Adipocyte (in vitro differentiated cells): ENCODE data around the gene TMEM201.

ENCODE experiments used
- DNase-seq: peaks from one replicate; pipeline ENCODE4 v3.0.0-alpha.2; 2015; ENCODE audit warnings: low read depth
- H3K27me3 ChIP-seq: replicated peaks from 2 replicates; pipeline ENCODE4 v1.7.0; 2013; ENCODE audit warnings: mild to moderate bottlenecking, low read length, moderate library complexity; ENCODE audit not compliant: control insufficient read depth, insufficient read depth
- H3K36me3 ChIP-seq: 2 replicates; pipeline ENCODE4 v1.7.0; 2013; ENCODE audit warnings: low read length, mild to moderate bottlenecking, moderate library complexity; ENCODE audit not compliant: control insufficient read depth, insufficient read depth, severe bottlenecking
- H3K4me1 ChIP-seq: 2 replicates; pipeline ENCODE4 v1.7.0; 2013; ENCODE audit warnings: mild to moderate bottlenecking, low read length, moderate library complexity; ENCODE audit not compliant: control insufficient read depth, insufficient read depth
- H3K4me3 ChIP-seq: 2 replicates; pipeline ENCODE4 v1.7.0; 2013; ENCODE audit warnings: mild to moderate bottlenecking, low read length, moderate library complexity
- H3K9ac ChIP-seq: 2 replicates; pipeline ENCODE4 v1.7.0; 2013; ENCODE audit warnings: mild to moderate bottlenecking, low read length, moderate library complexity
- H3K9me3 ChIP-seq: 2 replicates; pipeline ENCODE4 v1.7.0; 2013; ENCODE audit warnings: mild to moderate bottlenecking, low read length, moderate library complexity; ENCODE audit not compliant: control insufficient read depth

Gene TMEM201

DNA sequence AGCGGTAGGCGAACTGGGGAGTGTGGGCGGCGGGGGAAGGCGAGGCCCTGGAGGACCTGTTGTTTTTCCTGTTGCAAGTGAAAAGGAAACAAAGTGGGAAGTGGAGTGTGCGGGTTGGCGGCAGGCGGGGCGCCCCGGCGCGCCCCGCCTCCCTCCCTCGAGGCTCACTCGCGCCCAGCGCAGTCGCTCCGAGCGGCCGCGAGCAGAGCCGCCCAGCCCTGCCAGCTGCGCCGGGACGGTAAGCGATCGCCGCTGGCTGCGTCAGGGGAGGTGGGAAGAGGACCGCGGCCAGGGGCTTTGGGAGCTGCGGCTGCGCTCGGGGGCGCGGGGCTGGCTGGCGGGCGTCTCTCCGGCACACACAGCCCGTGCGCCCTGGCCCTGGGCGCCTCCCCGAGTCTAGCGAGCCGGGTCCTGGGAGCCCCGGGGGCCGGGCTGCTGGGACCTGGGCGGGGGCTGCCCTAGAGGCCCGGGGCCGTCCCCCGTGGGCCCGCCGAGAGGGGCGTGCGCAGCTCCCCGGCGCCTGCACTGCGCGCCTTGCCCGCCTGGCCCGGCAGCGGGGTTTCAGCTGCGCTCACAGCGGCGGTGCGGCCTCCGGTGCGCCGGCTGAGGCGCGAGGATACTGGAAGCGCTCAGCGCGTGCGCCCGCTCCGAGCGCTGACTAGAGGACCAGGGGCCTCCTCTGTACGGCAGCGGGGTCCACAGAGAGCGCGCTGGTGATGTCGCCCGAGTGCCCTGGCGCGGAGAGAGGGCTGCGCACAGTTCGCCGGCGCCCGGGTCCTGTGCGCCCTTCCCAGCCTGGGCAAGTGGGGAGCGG lies 63.1 kb downstream of the TMEM201 start, which contains the start of gene PIK3CD:
Gene PIK3CD (plus strand): TSS at position 167 of the 814 bp plus-strand sequence. CDS start 58,725 bp downstream, outside the sequence.
- DNase-seq: peak; percentile 75
- Histone ChIP-seq H3K9ac (no peak within 1 kb of the TSS), H3K36me3 (no peaks in the 10 kb centered on the region), H3K27me3 (peaks cover 11% of the 10 kb centered on the region), H3K9me3 (no peaks in the 10 kb centered on the region), H3K4me1 (peaks cover 8% of the 10 kb centered on the region), H3K4me3 (peak within 1 kb of the TSS; percentile 69)

DNA sequence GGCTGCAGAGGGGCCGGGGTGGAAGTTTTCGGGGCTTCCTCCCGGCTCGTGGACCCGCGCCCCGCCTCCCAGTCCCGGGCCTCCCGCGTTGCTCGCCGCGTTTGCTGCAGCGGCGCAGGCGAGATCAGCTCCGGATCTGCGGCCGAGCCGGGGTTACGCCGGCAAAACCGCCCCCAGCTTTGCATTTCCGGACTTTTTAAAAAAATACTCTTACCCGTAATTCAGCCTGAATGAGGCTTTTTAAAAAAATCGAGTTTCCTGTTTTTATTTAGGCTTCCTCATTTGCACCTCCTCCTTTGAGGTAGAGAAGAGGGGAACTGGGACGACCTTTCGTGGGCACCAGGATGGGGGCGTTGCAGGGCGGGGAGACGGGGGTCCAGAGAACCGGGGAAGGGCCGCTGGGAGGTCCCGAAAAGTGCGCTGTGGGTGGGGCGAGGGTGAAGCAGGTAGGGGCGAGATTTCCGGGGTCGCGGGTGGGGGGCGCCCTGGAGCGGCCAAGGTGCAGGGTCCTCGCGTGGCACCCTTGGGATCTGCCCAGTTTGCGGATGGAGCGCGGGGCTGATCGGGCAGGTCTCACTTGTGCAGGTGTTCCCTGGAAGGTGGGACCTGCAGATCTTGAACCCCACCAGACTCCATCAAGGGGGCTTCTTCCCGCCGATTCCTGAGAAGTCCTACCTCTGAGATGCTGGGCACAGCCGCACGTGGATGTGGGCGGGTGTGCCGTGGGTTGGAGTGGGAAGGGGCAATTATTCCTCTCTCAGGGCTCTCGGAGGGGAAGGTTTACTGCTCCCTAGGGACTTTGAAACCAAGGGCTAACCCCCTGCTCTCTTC lies 63.9 kb downstream of the TMEM201 start:
- DNase-seq: peak; percentile 47
- H3K9ac ChIP-seq: no peak overlapping the region
- peaks cover 8% of the 10 kb centered on the region for H3K4me1 ChIP-seq
- H3K36me3 ChIP-seq: no peaks in the 10 kb centered on the region
- H3K9me3 ChIP-seq: no peaks in the 10 kb centered on the region
- peak overlapping the region; percentile 69 for H3K4me3 ChIP-seq
- peaks cover 11% of the 10 kb centered on the region for H3K27me3 ChIP-seq

DNA sequence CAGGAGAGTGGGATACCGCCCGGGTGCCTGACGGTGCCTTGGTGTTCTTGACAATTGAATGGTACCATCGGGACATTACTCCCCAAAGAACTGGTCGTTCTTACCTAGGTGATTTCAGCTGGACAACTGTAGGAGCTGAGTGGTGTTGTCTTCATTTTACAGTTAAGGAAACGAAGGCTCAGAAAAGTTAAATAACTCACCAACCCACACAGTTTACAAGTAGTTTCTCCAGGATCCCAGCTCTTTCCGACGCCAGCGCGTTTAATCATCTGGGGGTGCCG lies 64.4 kb downstream of the TMEM201 start:
- no peak overlapping the region for H3K4me3 ChIP-seq
- H3K36me3 ChIP-seq: no peaks in the 10 kb centered on the region
- no peak overlapping the region for H3K9ac ChIP-seq
- H3K27me3 ChIP-seq: peaks cover 11% of the 10 kb centered on the region
- DNase-seq: no peak
- H3K4me1 ChIP-seq: peaks cover 8% of the 10 kb centered on the region
- H3K9me3 ChIP-seq: no peaks in the 10 kb centered on the region

DNA sequence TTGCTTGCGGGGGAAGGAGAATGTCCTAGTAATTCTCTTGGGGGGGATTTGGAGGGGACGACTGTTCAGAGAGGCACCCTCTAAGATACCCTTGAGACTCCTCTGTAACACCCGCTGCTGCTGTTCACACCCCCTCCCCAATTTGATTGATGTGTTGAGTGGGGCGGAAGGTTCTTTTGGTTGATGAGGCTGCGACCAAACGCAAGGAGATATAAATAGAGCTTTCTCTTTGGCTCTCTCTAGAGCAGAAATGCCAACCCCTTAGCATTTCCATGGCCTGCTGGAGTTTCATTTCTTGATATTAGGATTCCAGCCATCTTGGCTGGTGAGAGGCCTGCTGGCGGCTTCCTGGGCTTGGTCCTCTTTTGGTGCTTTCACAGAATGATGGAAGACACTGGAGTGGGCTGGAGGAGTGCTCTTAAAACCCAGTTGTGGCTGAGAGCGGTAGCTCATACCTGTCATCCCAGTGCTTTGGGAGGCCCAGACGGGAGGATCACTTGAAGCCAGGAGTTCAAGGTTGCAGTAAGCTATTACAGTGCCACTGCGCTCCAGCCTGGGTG lies 64.9 kb downstream of the TMEM201 start:
- Histone ChIP-seq H3K4me3 (no peak overlapping the region), H3K4me1 (peaks cover 8% of the 10 kb centered on the region), H3K9ac (no peak overlapping the region), H3K27me3 (peaks cover 11% of the 10 kb centered on the region), H3K9me3 (no peaks in the 10 kb centered on the region), H3K36me3 (no peaks in the 10 kb centered on the region)
- DNase-seq: no peak

DNA sequence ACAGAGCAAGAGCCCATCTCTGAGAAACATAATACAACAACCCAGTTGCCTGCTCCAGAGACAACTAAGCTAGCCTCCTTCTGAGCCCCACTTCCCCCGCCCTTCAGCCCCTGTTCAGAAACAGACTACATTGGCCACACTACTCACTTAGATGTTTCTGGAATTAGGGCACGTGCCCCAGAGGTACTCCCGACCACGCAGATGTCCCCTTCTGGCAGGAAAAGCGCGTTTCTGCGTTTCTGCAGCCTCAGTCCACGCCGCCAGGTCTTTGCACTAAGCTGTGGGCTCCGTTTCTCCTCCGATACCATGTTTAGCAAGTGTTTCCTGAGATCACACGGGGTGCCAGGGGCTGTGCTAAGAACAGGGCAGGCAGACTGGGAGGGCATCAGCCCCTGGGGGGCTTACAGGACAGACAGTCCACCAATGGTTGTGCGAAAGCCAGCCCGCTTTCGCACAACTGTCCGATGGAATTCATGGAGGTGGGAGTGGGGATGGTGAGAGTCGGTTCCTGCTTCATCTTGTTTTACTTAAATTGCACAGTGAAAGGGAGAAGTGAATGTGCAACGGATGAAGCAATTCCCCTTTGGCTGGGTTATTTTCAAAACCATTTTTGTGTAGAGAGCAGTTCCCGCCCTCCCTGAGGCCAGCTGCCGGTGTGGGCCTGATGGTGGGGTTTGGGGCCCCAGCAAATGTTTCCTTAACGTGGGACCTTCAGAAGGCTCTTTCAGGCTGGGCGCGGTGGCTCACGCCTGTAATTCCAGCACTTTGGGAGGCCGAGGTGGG lies 65.5 kb downstream of the TMEM201 start:
- Histone ChIP-seq H3K4me1 (peaks cover 10% of the 10 kb centered on the region), H3K9me3 (no peaks in the 10 kb centered on the region), H3K27me3 (peaks cover 11% of the 10 kb centered on the region), H3K36me3 (no peaks in the 10 kb centered on the region), H3K4me3 (no peak overlapping the region), H3K9ac (no peak overlapping the region)
- DNase-seq: no peak

DNA sequence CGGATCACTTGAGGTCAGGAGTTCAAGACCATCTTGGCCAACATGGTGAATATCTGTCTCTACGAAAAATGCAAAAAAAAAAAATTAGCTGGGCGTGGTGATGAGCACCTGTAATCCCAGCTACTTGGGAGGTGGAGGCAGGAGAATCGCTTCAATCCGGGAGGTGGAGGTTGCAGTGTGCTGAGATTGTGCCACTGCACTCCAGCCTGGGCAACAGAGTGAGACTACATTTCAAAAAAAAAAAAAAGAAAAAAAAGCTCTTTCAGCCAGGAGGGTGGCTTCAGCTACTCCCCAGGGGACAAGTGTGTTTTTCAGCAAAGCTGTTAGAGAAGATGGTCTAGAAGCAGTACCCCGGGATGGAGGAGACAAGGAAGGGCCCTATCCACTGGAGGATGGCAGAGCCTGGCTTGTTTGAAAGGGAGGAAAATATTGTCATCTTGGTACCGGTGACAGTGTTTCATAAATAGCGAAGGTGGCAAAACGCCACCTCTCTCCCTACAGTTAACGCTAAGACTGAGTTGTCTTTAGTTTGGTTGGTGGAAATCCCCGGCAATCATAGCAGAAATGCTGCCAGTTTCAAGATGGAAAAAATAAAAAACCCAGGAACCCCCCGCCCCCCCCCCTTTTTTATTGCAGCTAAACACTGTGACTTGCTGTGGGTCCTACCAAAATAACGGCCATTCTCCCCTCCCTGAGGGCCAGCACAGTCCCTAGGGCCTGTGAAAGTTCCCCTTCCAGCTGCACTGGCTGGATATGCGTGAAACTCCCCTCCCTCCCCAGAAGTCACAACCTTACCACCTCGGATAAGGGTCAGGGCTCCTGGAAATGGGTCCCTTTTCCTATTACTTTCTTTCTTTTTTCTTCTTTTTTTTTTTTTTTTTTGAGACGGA lies 66.4 kb downstream of the TMEM201 start:
- Histone ChIP-seq H3K36me3 (no peaks in the 10 kb centered on the region), H3K4me1 (peaks cover 15% of the 10 kb centered on the region), H3K27me3 (peaks cover 11% of the 10 kb centered on the region), H3K4me3 (no peak overlapping the region), H3K9ac (no peak overlapping the region), H3K9me3 (no peaks in the 10 kb centered on the region)
- no peak for DNase-seq

DNA sequence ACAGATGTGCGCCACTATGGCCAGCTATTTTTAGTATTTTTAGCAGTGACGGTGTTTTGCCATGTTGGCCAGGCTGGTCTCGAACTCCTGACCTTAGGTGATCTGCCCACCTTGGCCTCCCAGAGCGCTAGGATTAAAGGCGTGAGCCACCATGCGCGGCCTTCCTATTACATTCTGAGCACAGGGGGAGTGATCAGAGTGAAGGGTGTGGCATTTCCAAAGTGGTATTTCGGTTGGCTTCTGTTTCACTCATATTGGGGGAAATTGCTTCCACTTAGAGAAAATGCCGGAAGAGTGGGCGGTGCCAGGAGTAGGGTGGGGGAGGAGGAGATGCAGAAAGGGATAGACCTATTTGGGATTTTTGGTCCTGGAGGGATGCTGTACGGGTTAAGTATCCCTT lies 67.1 kb downstream of the TMEM201 start:
- peaks cover 11% of the 10 kb centered on the region for H3K27me3 ChIP-seq
- DNase-seq: no peak

DNA sequence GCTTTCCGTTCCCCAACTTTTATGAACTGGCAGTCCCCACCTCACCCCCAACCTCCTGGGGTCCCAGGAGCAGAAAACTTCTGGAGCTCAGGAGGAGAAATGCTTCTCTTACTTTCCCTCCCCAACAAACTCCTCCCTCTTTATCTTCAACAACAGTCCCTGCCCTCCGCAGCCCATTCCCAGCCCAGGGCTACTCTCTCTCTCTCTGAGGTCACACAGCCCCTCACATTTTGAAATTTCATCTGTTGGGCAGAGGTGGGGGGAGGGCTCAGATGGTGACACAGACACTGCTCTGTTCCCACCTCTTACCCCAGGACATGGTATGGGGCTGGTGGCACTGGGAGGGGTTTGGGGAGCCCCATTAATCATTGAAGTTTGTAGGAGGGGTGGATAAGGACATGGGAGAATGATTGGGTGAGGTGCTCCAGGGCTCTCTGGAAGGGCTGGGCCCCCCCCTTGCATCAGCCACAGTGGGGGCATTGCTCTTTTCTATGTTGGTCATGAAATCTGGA lies 68.9 kb downstream of the TMEM201 start:
- peaks cover 12% of the 10 kb centered on the region for H3K4me1 ChIP-seq
- H3K9me3 ChIP-seq: no peaks in the 10 kb centered on the region
- H3K9ac ChIP-seq: no peak overlapping the region
- no peaks in the 10 kb centered on the region for H3K36me3 ChIP-seq
- H3K4me3 ChIP-seq: no peak overlapping the region
- peaks cover 11% of the 10 kb centered on the region for H3K27me3 ChIP-seq
- no peak for DNase-seq

More for the DNA sequence above, 67.1 kb downstream of the TMEM201 start:
- H3K4me1 ChIP-seq: peaks cover 15% of the 10 kb centered on the region
- no peak overlapping the region for H3K4me3 ChIP-seq
- no peak overlapping the region for H3K9ac ChIP-seq
- no peaks in the 10 kb centered on the region for H3K36me3 ChIP-seq
- H3K9me3 ChIP-seq: no peaks in the 10 kb centered on the region

DNA sequence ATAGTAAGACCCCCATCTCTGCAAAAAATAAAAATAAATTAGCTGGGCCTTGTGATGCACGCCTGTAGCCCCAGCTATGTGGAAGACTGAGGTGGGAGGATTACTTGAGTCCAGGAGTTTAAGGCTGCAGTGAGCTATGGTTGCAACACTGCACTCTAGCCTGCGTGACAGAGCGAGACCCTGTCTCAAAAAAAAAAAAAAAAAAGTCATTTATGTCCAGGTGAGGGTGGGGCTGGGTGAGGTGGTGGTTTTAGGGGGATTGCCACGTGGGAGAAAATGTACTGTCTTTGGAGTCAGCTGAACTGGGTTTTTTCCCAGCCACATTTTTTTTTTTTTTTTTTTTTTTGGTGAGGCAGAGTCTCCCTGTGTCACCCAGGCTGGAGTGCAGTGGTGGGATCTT lies 69.5 kb downstream of the TMEM201 start:
- H3K27me3 ChIP-seq: peaks cover 11% of the 10 kb centered on the region

DNA sequence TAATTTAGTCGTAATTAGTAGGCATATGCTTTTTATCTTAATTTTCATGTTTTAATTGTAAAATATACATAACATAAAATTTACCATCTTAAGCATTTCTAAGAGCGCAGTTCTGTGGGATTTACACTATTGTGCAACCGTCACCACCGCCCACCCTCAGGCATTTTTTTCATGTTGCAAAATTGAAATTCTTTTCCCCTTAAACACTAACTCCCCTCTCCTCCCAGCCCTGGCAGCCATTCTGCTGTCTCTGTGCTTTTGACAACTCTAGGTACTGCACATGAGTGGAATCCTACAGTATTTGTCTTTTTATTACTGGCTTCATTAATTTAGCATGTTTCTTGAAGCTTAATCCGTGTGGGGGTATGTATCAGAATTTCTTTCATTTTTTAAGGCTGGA lies 70.6 kb downstream of the TMEM201 start:
- Histone ChIP-seq H3K4me1 (peaks cover 8% of the 10 kb centered on the region), H3K9me3 (no peaks in the 10 kb centered on the region), H3K4me3 (no peak overlapping the region), H3K27me3 (no peaks in the 10 kb centered on the region), H3K36me3 (no peaks in the 10 kb centered on the region), H3K9ac (no peak overlapping the region)
- peak; percentile 95 for DNase-seq

More for the DNA sequence above, 69.5 kb downstream of the TMEM201 start:
- Histone ChIP-seq H3K9ac (no peak overlapping the region), H3K4me3 (no peak overlapping the region), H3K9me3 (no peaks in the 10 kb centered on the region), H3K36me3 (no peaks in the 10 kb centered on the region), H3K4me1 (peaks cover 12% of the 10 kb centered on the region)
- no peak for DNase-seq
